Stimulated activated CD4-positive, alpha-beta T cell treated with anti-CD3 and anti-CD28 coated beads, Interleukin-1b, Interleukin-23, amount 100 ng/mL, for 24 hours (primary cell): ENCODE data around the gene DVL1.
A peak's percentile ranks its signal among the peaks of the same experiment; 100 is the strongest.
"Not testable (repeated sequence)": the region's sequence is repeated elsewhere in the genome, so short reads cannot be mapped to it uniquely, and the experiment has no call there.

Experiments
- DNase-seq, 4 experiments: peaks; one replicate each; pipeline ENCODE4 v3.0.0-alpha.2; 2020; ENCODE audit warnings: low read depth in 4 of 4, low spot score in 1 of 4

DVL1 gene

DNA sequence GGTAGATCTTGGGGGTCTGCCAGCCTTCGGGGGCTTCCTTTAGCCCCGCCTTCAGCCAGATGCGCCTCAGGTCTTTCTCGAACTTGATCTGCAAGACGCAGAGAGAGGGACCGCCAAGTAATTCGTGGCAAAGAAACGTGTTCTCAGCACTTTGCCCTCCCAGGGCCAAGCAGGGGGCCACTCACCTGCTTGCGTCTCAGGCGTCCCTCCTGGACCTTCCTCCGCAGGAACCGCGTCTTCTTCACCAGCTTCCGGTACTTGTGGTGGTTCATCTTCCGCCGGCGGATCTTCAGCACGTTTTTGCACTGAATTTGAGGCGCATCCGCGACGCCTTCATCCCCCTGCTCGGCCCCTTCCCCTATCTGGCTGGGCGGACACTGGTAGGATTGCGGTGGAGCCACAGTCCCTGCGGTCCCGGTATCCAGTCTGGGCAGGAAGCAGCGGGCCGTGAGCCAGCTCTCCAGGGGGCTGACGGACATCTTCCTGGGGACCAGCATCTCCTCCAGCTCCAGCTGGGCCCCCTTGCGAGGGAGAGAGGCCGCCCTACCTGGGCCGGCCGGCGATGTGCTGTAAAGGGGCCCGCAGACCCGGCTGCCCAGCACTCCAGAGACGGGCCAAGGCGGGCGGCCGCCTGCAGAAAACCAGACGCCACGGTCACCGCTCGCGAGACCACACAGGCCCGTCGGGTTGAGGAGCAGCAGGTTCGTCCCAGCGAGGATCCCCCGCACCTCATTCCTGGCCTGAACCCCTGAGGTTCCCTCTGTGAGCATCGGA is 24.8 kb upstream of the DVL1 start:
- no peak for DNase-seq

- no peak for DNase-seq
Measured at GRCh38 chr1:1373051-1373814, 24.0 kb upstream of the DVL1 start.

GRCh38 chr1:1371746-1372711 is 22.8 kb upstream of the DVL1 start:
- peak; percentile 69 to 74 (median 72) for DNase-seq

- no peak for DNase-seq
Measured at GRCh38 chr1:1371364-1371745, 22.1 kb upstream of the DVL1 start.

DNA sequence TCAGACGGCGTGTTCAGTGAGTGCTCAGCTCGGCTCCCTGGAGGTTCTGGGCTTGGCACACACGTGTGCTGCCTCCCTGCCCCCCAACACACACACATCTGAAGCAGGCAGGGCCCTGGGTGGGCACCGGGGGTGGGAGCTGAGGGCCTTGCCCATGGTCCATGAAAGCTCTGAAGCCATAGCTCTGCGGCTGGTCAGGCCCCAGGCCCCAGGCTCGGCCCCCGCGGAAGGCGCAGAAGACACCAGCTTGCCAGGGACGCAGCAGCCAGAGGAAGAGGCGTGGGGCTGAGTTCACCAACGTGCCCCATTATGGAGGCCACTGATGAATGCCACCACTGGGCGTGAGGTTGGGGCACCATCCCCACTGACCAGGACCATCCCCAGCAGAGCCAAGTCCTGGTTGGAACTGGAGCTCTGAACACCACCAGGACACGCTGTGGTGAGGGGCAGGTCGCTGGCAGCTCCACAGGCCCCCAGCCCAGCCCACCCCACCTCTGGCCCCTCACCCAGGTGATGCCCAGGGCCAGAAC is 21.6 kb upstream of the DVL1 start:
- no peak for DNase-seq

- not testable (repeated sequence) for DNase-seq
Measured at GRCh38 chr1:1370094-1370493, 20.9 kb upstream of the DVL1 start.

DNA sequence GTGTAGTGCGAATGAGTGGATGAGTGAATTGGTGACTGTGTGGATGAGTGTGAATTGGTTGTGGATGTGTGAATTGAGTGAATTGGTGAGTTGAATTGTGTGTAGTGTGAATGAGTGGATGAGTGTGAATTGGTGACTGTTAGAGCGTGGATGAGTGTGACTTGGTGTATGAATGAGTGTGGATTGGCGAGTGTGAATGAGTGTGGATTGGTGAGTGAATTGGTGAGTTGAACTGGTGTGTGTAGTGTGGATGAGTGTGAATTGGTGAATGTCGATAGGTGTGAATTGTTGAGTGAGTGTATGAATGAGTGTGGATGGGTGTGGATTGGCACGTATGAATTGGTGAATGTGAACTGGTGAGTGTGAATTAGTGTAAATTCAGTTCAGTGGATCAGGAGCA is 18.1 kb upstream of the DVL1 start:
- no peak for DNase-seq

DNA sequence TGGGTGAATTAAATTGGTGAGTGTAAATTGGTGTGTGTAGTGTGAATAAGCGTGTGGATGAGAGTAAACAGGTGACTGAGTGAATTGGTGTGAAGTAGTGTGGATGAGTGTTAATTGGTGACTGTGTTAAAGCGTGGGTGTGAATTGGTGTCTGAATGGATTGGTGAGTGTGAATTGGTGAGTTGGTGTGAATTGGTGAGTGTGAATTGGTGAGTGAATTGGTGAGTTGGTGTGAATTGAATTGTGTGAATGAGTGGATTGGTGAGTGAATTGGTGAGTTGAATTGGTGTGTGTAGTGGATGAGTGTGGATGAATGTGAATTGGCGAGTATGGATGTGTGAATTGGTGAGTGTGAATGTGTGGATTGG is 17.5 kb upstream of the DVL1 start:
- no peak for DNase-seq

GRCh38 chr1:1365875-1366698 is 16.9 kb upstream of the DVL1 start:
- no peak for DNase-seq

DNA sequence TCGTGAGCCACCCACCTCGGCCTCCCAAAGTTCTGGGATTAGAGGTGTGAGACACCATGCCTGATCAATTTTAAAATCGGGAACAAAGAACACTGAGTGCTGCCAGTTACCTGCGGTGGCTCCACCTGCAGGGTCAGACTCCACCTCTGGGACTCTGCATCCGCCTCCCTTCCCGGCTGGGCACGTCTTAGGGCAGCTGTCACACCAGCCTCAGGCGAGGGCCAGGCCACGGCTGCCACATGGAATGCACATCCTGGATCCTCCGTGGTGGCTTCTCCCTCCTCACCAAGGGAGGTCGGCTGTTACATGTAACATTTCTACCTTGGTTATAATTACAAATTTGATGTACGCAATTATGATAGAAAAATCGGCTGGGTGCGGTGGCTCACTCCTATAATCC is 15.0 kb upstream of the DVL1 start:
- no peak for DNase-seq

GRCh38 chr1:1361982-1362423 is 12.8 kb upstream of the DVL1 start:
- no peak for DNase-seq

DNA sequence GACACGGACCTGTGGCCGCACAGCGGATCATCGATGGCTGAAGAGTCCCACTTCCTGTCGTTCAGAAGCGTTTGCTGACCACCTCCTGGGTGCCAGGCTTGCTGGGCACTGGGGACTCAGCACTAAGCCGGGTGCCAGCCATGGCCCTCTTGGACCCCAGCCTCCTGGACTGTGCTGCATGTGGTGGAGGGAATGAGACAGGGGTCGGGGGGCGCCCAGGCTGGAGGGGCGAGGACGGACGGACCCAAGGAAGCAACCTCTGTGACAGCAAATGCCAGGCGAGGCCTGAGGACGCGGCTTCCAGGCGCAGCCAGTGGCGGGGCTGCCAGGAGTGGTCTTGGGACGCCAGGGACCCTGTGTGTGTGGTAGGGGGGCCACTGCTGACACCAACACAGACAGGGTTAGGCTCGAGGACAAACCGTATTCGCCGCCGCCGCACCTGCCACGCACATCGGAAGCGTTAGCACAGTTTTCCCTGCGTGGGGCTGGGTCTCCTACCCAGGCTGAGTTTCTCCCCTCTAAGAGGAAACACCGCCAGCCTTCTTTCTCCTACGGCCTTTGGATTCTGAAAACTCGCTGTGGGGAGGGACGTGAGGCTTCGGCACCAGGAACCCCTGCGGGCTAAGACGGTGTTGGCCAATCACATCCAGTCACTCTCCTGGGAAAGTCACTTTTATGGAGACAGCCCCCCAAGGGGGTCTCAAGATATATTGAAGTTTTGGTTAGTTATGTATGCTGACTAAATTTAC is 12.2 kb upstream of the DVL1 start:
- no peak for DNase-seq

DNA sequence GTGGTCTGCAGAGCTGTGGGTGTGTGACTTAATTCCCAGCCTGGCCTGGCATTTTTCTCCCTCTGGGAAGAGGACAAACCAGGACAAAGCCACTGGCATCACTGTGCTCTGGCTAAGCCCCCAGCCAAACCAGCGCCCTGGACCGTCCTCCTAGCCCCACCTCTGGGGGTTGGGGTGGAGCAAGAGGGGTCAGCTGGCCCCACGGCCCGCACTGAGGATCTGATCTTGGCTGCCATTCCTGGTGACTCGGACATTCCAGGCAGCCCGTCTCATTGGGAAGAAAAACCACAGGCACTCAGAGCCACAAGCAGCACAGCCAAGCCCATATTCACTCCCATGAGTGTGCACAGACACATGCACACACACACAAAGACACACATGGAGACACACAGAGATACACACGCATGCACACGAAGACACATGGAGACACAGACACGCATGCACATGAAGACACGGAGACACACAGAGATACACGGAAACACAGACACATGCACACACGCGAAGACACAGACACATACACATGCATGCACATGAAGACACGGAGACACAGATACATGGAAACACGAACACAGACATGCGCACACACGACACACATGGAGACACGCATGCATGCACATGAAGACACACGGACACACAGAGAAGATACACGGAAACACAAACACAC is 11.4 kb upstream of the DVL1 start:
- no peak for DNase-seq

GRCh38 chr1:1359664-1360468 is 10.6 kb upstream of the DVL1 start:
- DNase-seq, result no peak

- no peak for DNase-seq
Measured at GRCh38 chr1:1359308-1359663, 10.1 kb upstream of the DVL1 start.

DNA sequence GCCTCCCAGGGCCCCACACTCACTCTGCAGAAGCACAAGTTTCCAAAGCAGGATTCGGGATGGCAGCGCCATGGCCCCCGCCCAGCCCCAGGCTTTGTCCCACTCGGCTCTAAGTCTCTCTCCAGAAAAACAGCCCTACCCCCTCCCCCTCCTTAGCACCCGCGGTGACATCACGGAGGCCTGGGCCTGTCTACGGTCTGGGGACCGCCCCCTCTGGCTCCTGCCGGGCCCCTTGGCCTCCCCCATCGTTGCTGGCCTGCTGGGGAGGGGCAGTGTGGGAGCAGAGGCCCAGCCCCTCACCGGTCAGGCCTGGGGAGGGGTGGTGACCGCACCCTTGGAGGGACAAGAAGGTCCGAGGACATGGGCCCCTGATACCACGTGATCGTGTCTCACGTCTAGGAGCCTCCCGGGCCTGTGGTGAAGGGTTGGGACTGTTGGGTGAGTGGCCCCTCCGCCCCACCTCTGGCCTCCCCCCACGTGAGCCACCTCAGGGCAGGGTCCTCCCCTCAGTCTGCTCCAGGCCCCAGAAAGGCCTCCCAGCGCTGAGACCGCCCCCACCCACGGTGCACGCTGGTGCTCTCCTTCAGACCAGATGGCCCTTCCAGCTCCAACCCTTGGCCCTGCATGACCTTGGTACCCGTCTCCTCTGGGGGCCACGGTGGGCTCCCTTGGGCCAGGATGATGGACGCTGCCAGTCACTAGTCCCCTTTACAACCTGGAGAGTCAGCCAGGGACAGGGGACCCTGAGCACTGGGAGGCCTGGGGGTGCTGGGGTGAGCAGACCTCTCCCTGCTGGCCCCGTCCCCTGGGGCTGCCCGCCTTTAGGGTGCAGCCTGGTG is 9.4 kb upstream of the DVL1 start, which contains the start of gene MXRA8:
TSS of gene MXRA8 (minus strand) at position 123 of the 839 bp plus-strand sequence. CDS start at position 72, 51 bp downstream.
- no peak for DNase-seq

- no peak for DNase-seq
Measured at GRCh38 chr1:1357871-1358432, 8.7 kb upstream of the DVL1 start.
